MCF 10A (cell line): ENCODE measurements around the gene ISLR. TPM values are rescaled to one million over a fixed set of nuclear protein-coding genes. Genes with fewer than 3 reads are reported as not detected.

ENCODE experiments used
- BruUV-seq: library from RNA; stranded (reverse); fragments of 400-500 nt; replicated peaks from 2 replicates; lab custom pipeline; 2021; lab: Mats Ljungman, UMichigan
- CTCF ChIA-PET: fragments of 300-600 bp; sonication (Branson Sonifier 250); formaldehyde crosslinking; extraction: SDS; loops from one replicate; lab custom pipeline; 2021; ENCODE audit warnings: antibody characterized with exemption, inconsistent platforms; lab: Yijun Ruan, JAX
- POLR2A ChIA-PET: fragments of 300-600, 350-650 bp; sonication (Branson Sonifier 250); formaldehyde crosslinking; extraction: SDS; loops from one replicate; lab custom pipeline; 2020; ENCODE audit warnings: antibody characterized with exemption, inconsistent platforms; lab: Yijun Ruan, JAX
- DNase-seq: peaks from one replicate; pipeline ENCODE4 v3.0.0-alpha.2; 2018; ENCODE audit not compliant: unreplicated experiment
- H3K27ac Mint-ChIP-seq: one replicate; pipeline ENCODE4 v1.8.0; 2022; ENCODE audit warnings: mild to moderate bottlenecking, low read depth, mixed read lengths; ENCODE audit not compliant: unreplicated experiment
- H3K27me3 Mint-ChIP-seq: one replicate; pipeline ENCODE4 v1.8.0; 2022; ENCODE audit warnings: mixed read lengths; ENCODE audit not compliant: insufficient read depth, unreplicated experiment
- H3K36me3 Mint-ChIP-seq: one replicate; pipeline ENCODE4 v1.8.0; 2022; ENCODE audit warnings: mild to moderate bottlenecking, moderate library complexity, mixed read lengths; ENCODE audit not compliant: insufficient read depth, unreplicated experiment
- H3K4me1 Mint-ChIP-seq: one replicate; pipeline ENCODE4 v1.8.0; 2022; ENCODE audit warnings: mixed read lengths; ENCODE audit not compliant: insufficient read depth, unreplicated experiment
- H3K4me3 Mint-ChIP-seq: one replicate; pipeline ENCODE4 v1.8.0; 2022; ENCODE audit warnings: mild to moderate bottlenecking, moderate library complexity, mixed read lengths; ENCODE audit not compliant: unreplicated experiment
- H3K9me3 Mint-ChIP-seq: one replicate; pipeline ENCODE4 v1.8.0; 2022; ENCODE audit warnings: mixed read lengths; ENCODE audit not compliant: unreplicated experiment
- intact Hi-C: fragments of 100-400 bp; cut with micrococcal nuclease; formaldehyde crosslinking; loops from 2 replicates; pipeline ENCODE4 v1.14.1; 2022
- total RNA-seq: library from RNA; stranded (reverse); gene quantifications from 2 replicates; pipeline ENCODE4 v1.2.3, GENCODE V29; 2022
- TF ChIP-seq, protein P1 (sequence below): fragments of 200-600 bp; IDR thresholded peaks from one replicate; pipeline ENCODE4 v1.8.0; 2022; ENCODE audit warnings: antibody characterized with exemption, mild to moderate bottlenecking; ENCODE audit not compliant: unreplicated experiment

ISLR gene
- total RNA-seq, 1 experiment from 2014 or later: not detected

DNA sequence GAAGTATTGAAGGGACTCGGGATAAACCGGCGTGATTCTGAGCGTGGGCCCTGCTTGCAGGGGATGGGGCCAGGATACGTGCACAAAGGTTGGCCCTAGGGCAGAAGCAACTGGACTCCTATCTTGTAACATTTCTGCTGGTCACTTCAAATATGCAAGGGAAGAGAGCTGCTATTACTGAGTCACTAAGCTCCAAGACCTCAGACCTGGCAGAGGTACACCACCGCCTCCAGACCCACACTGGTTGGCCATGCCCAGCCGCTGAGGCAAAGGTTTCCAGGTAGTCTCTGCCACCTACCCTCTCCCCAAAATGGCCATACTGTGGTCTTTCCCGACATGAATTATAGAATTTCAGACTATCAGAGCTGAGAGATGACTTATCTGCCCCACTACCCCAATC is 42.4 kb downstream of the ISLR start:
- ChIA-PET POLR2A (no interaction called here), CTCF (interaction anchor here (0.7 kb wide), 1 partner anchor 69 kb away, joined by 3 read pairs; no protein-coding TSS in a partner anchor)
- peak; percentile 67 for DNase-seq
- peaks cover 16% of the 10 kb centered on the region for H3K27me3 Mint-ChIP-seq
- TF ChIP-seq, protein P1, sequence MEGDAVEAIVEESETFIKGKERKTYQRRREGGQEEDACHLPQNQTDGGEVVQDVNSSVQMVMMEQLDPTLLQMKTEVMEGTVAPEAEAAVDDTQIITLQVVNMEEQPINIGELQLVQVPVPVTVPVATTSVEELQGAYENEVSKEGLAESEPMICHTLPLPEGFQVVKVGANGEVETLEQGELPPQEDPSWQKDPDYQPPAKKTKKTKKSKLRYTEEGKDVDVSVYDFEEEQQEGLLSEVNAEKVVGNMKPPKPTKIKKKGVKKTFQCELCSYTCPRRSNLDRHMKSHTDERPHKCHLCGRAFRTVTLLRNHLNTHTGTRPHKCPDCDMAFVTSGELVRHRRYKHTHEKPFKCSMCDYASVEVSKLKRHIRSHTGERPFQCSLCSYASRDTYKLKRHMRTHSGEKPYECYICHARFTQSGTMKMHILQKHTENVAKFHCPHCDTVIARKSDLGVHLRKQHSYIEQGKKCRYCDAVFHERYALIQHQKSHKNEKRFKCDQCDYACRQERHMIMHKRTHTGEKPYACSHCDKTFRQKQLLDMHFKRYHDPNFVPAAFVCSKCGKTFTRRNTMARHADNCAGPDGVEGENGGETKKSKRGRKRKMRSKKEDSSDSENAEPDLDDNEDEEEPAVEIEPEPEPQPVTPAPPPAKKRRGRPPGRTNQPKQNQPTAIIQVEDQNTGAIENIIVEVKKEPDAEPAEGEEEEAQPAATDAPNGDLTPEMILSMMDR: no peak
- no peak overlapping the region for H3K27ac Mint-ChIP-seq
- no peaks in the 10 kb centered on the region for H3K9me3 Mint-ChIP-seq
- H3K4me3 Mint-ChIP-seq: peak overlapping the region; percentile 3
- BruUV-seq: no TSS peak
- peaks cover 18% of the 10 kb centered on the region for H3K4me1 Mint-ChIP-seq
- no peaks in the 10 kb centered on the region for H3K36me3 Mint-ChIP-seq
- intact Hi-C loops: no loop called here

DNA sequence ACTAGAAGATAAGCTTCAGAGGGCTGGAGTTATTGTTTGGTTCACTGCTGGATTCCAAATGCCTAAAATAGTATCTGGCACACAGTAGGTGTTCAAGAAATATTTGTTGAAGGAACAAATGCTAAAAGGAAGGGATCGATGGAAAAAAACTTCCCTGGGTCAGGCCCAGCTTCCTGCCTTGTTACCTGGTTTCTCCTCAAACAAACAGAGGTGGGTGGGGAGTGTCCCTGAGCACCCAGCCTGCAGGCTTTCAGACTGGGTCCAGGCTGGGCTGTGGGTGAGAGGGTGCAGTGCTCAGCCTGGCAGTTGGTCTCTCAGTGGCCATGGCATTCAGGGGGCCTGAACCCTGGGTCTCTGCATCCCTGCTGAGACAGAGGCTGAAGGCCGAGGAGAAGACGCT is 43.4 kb downstream of the ISLR start:
- Mint-ChIP-seq H3K4me1 (peaks cover 18% of the 10 kb centered on the region), H3K36me3 (no peaks in the 10 kb centered on the region), H3K9me3 (no peaks in the 10 kb centered on the region), H3K4me3 (no peak overlapping the region), H3K27me3 (peaks cover 23% of the 10 kb centered on the region), H3K27ac (no peak overlapping the region)
- DNase-seq: no peak
- BruUV-seq: no TSS peak
- ChIA-PET POLR2A (no interaction called here), CTCF (no interaction called here)
- TF ChIP-seq, protein P1: no peak
- intact Hi-C loops: no loop called here

DNA sequence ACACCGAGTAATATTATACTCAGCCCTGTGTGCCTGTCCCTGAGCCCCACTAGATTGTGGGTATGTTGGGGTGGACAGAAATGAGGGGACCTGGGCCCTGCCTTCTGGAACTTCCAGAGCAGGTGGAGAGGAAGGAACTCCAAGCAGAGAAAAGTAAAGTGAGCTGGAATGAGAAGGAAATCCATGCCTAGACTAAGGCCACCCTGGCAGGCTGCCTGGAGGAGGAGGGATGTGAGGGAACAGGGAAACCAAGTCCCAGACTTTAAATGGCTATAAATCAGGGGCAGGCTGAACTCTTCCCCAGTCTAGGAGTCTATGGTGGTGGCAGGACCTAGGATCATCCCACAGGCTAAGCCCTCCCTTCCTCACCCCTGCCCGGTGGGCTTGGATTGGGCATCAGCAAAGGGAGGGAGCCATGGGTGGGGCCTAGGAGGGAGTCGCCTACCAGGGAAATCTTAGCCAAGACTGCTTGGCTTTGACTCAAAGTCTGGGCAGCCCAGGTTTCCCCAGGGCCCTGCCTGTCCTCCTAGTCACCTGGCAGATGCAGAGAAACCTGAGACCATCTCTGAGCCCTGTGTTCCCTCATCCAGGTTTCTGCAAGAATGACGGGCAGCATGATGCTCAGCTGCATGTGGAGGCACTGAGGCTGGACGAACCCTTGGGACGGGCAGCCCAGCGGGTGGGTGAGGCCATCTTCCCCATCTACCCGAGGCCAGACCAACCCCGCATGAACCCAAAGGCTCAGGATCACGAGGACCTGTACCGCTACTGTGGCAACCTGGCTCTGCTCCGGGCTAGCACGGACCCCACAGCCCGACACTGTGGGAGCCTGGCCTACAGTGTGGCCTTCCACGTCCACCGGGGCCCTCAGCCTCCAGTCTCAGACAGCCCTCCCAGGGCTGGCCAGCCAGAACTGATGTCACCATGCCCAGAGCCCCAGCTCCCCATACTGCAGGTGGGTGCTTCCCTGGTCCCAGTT is 44.7 kb downstream of the ISLR start:
- Mint-ChIP-seq H3K4me3 (no peak overlapping the region), H3K27ac (no peak overlapping the region), H3K9me3 (no peaks in the 10 kb centered on the region), H3K36me3 (no peaks in the 10 kb centered on the region), H3K4me1 (peaks cover 18% of the 10 kb centered on the region), H3K27me3 (peaks cover 23% of the 10 kb centered on the region)
- TF ChIP-seq, protein P1: no peak
- DNase-seq: peak; percentile 76
- intact Hi-C loops: no loop called here
- BruUV-seq: no TSS peak
- ChIA-PET CTCF (no interaction called here), POLR2A (no interaction called here)

DNA sequence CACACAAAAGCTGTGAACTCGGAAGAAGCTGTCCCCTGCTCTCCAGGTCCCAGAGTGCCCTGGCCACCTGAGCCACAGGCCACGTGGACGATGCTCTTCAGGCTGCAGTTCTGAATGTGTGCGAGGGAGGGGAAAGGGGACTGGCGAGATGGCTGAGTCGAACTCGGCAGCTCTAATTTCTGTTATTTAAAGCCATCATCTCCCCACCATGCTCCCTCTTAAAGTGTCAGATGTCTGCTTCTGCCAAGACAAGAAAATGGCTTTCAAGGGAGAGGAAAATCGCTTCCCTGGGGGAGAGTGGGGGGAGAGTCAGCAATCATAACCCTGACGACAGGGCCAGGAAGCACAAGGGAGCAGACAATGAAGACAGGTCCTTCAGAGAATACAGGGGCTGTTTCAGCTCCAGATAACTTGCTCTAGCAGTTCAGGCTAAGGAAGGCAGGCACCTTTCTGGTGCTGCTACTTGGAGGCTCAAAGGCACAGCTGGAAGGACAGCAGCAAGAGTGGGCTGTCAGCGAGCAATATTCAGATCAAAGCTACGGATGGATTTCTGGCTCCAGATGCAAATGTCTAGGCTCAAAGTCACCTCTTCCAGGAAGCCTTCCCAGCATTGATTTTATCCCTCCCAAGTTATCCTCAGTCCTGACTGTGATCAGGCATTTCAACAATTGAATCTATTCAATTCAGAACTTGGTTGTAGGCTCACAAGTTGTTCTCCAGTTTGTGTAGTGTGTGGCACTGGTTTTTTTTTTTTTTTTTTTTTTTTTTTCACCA is 47.2 kb downstream of the ISLR start:
- Mint-ChIP-seq H3K4me3 (no peak overlapping the region), H3K4me1 (peaks cover 6% of the 10 kb centered on the region), H3K36me3 (no peaks in the 10 kb centered on the region), H3K27me3 (peaks cover 23% of the 10 kb centered on the region), H3K9me3 (no peaks in the 10 kb centered on the region), H3K27ac (no peak overlapping the region)
- intact Hi-C loops: no loop called here
- no peak for DNase-seq
- POLR2A ChIA-PET: no interaction called here
- TF ChIP-seq, protein P1: no peak
- CTCF ChIA-PET: interaction anchor here (0.6 kb wide), 2 partner anchors 44 to 1760 kb away, joined by 3 read pairs; no protein-coding TSS in a partner anchor
- no TSS peak for BruUV-seq
